ENCODE data around the gene BEAN1. TPM values are rescaled to one million over a fixed set of nuclear protein-coding genes. Genes with fewer than 3 reads are reported as not detected.
"Not testable (repeated sequence)": the region's sequence is repeated elsewhere in the genome, so short reads cannot be mapped to it uniquely, and the experiment has no call there.

Gene BEAN1
- polyA plus RNA-seq, 1 donor from 2014 or later = 0.16 TPM

- TF ChIP-seq EZH2 (IDR thresholded peaks at IDR 0.05; ENCODE audit: borderline replicate concordance, insufficient read depth, low read length, poor library complexity, severe bottlenecking) (no peak), POLR2AphosphoS5 (IDR thresholded peaks at IDR 0.05) (no peak), SMC3 (conservative IDR thresholded peaks at IDR 0.05; ENCODE audit: poor library complexity) (no peak), TAF1 (IDR thresholded peaks at IDR 0.05; ENCODE audit: low read depth) (no peak), MXI1 (conservative IDR thresholded peaks at IDR 0.05; ENCODE audit: poor library complexity, severe bottlenecking) (no peak), RAD21 (conservative IDR thresholded peaks at IDR 0.05) (no peak), REST (IDR thresholded peaks at IDR 0.05; ENCODE audit: borderline replicate concordance) (no peak), EP300 (conservative IDR thresholded peaks at IDR 0.05; ENCODE audit: poor library complexity, severe bottlenecking) (no peak), CTCF (IDR thresholded peaks at IDR 0.05; ENCODE audit: poor library complexity, severe bottlenecking) (no peak)
- Histone ChIP-seq H3K9me2 (ENCODE audit: insufficient read depth, low read length) (no peaks in the 10 kb centered on the region), H3K79me2 (replicated peaks; ENCODE audit: insufficient read depth, low read length) (no peaks in the 10 kb centered on the region)
These were observed 67.8 kb downstream of the BEAN1 start for GRCh38 chr16:66494916-66495315.

GRCh38 chr16:66495440-66495839, 68.3 kb downstream of the BEAN1 start:
- Histone ChIP-seq H3K4me3 (ENCODE audit: low read length) (no peak overlapping the region), H3K9me2 (ENCODE audit: insufficient read depth, low read length) (no peaks in the 10 kb centered on the region), H2AFZ (ENCODE audit: low read depth, low read length) (no peak overlapping the region), H3K9ac (ENCODE audit: low read length) (no peak overlapping the region), H3K27me3 (ENCODE audit: insufficient read depth, low read depth, low read length) (no peaks in the 10 kb centered on the region), H3F3A (ENCODE audit: insufficient read depth, low read length, poor library complexity, severe bottlenecking) (no peaks in the 10 kb centered on the region), H3K9me3 (ENCODE audit: low read length) (no peaks in the 10 kb centered on the region), H3K27ac (ENCODE audit: low read length) (no peak overlapping the region), H3K36me3 (ENCODE audit: insufficient read depth, low read length) (no peaks in the 10 kb centered on the region), H3K4me2 (ENCODE audit: low read length) (no peak overlapping the region), H3K79me2 (replicated peaks; ENCODE audit: insufficient read depth, low read length) (no peaks in the 10 kb centered on the region), H4K20me1 (ENCODE audit: insufficient read depth) (no peaks in the 10 kb centered on the region)
- TF ChIP-seq EP300 (conservative IDR thresholded peaks at IDR 0.05; ENCODE audit: poor library complexity, severe bottlenecking) (no peak), REST (IDR thresholded peaks at IDR 0.05; ENCODE audit: borderline replicate concordance) (no peak), RAD21 (conservative IDR thresholded peaks at IDR 0.05) (no peak), MXI1 (conservative IDR thresholded peaks at IDR 0.05; ENCODE audit: poor library complexity, severe bottlenecking) (no peak), CTCF (IDR thresholded peaks at IDR 0.05; ENCODE audit: poor library complexity, severe bottlenecking) (no peak), TAF1 (IDR thresholded peaks at IDR 0.05; ENCODE audit: low read depth) (no peak), EZH2 (IDR thresholded peaks at IDR 0.05; ENCODE audit: borderline replicate concordance, insufficient read depth, low read length, poor library complexity, severe bottlenecking) (no peak), POLR2AphosphoS5 (IDR thresholded peaks at IDR 0.05) (no peak), SMC3 (conservative IDR thresholded peaks at IDR 0.05; ENCODE audit: poor library complexity) (no peak)

More at GRCh38 chr16:66494916-66495315, 67.8 kb downstream of the BEAN1 start:
- Histone ChIP-seq H3K9me3 (ENCODE audit: low read length) (no peaks in the 10 kb centered on the region), H3K4me2 (ENCODE audit: low read length) (no peak overlapping the region), H3F3A (ENCODE audit: insufficient read depth, low read length, poor library complexity, severe bottlenecking) (no peaks in the 10 kb centered on the region), H3K27me3 (ENCODE audit: insufficient read depth, low read depth, low read length) (no peaks in the 10 kb centered on the region), H4K20me1 (ENCODE audit: insufficient read depth) (no peaks in the 10 kb centered on the region), H3K27ac (ENCODE audit: low read length) (no peak overlapping the region), H2AFZ (ENCODE audit: low read depth, low read length) (no peak overlapping the region), H3K4me3 (ENCODE audit: low read length) (no peak overlapping the region), H3K36me3 (ENCODE audit: insufficient read depth, low read length) (no peaks in the 10 kb centered on the region), H3K9ac (ENCODE audit: low read length) (no peak overlapping the region)

- not testable (repeated sequence) for H3K9me2 ChIP-seq (ENCODE audit: insufficient read depth, low read length); H3K27ac ChIP-seq (ENCODE audit: low read length); H3K4me2 ChIP-seq (ENCODE audit: low read length); H4K20me1 ChIP-seq (ENCODE audit: insufficient read depth); H3K9ac ChIP-seq (ENCODE audit: low read length); H3K27me3 ChIP-seq (ENCODE audit: insufficient read depth, low read depth, low read length); H3K4me3 ChIP-seq (ENCODE audit: low read length); H3K9me3 ChIP-seq (ENCODE audit: low read length); H3K79me2 ChIP-seq (replicated peaks; ENCODE audit: insufficient read depth, low read length); H2AFZ ChIP-seq (ENCODE audit: low read depth, low read length); H3F3A ChIP-seq (ENCODE audit: insufficient read depth, low read length, poor library complexity, severe bottlenecking); H3K36me3 ChIP-seq (ENCODE audit: insufficient read depth, low read length)
These were observed 69.1 kb downstream of the BEAN1 start for GRCh38 chr16:66496226-66496625.
